Karpas-422 (cell line): ENCODE data around the gene LUZP2. TPM values are rescaled to one million over a fixed set of nuclear protein-coding genes. Genes with fewer than 3 reads are reported as not detected.

Experiments used
- DNase-seq: peaks from one replicate; pipeline ENCODE4 v3.0.0-alpha.2; 2015
- H2AFZ ChIP-seq: fragments of 200-600 bp; sonication (generic); 2 replicates; pipeline ENCODE4 v1.6.1; 2014; ENCODE audit warnings: antibody characterized with exemption, low read length, mixed read lengths
- H3K27ac ChIP-seq: fragments of 200-600 bp; sonication (generic); 2 replicates; pipeline ENCODE4 v1.5.1; 2014; ENCODE audit warnings: mild to moderate bottlenecking, low read length, moderate library complexity
- H3K27me3 ChIP-seq: fragments of 200-600 bp; sonication (generic); 2 replicates; pipeline ENCODE4 v1.6.1; 2014; ENCODE audit warnings: low read length, mixed read lengths
- H3K36me3 ChIP-seq: fragments of 200-600 bp; sonication (generic); 2 replicates; pipeline ENCODE4 v1.6.1; 2014; ENCODE audit warnings: low read length, mixed read lengths; ENCODE audit not compliant: insufficient read depth
- H3K4me1 ChIP-seq: fragments of 200-600 bp; sonication (generic); 2 replicates; pipeline ENCODE4 v1.6.1; 2014; ENCODE audit warnings: mild to moderate bottlenecking, low read length, mixed read lengths
- H3K4me2 ChIP-seq: fragments of 200-600 bp; sonication (generic); 2 replicates; pipeline ENCODE4 v1.6.1; 2014; ENCODE audit warnings: low read length, low read depth, mild to moderate bottlenecking; ENCODE audit not compliant: poor library complexity, severe bottlenecking
- H3K4me3 ChIP-seq: fragments of 200-600 bp; sonication (generic); 2 replicates; pipeline ENCODE4 v1.5.1; 2014; ENCODE audit warnings: mild to moderate bottlenecking, antibody characterized with exemption, low read length, mixed read lengths
- H3K79me2 ChIP-seq: fragments of 200-600 bp; sonication (generic); 2 replicates; pipeline ENCODE4 v1.6.1; 2014; ENCODE audit warnings: mild to moderate bottlenecking, low read length, mixed read lengths
- H3K9ac ChIP-seq: fragments of 200-600 bp; sonication (generic); 2 replicates; pipeline ENCODE4 v1.6.0; 2014; ENCODE audit warnings: low read length
- H3K9me2 ChIP-seq: fragments of 200-600 bp; sonication (generic), shearing (Covaris generic); replicated peaks from 2 replicates; pipeline ENCODE4 v1.6.0; 2014; ENCODE audit warnings: mild to moderate bottlenecking, low read length, moderate library complexity; ENCODE audit not compliant: insufficient read depth
- H3K9me3 ChIP-seq: fragments of 300-700, 200-600 bp; sonication (generic); 2 replicates; pipeline ENCODE4 v1.6.1; 2014; ENCODE audit warnings: low read length, mixed read lengths
- H4K20me1 ChIP-seq: fragments of 200-600 bp; sonication (generic); 2 replicates; pipeline ENCODE4 v1.6.1; 2014; ENCODE audit warnings: mild to moderate bottlenecking, antibody characterized with exemption, low read length, low read depth; ENCODE audit not compliant: insufficient read depth
- total RNA-seq: library from RNA; depleted of rRNA; stranded (reverse); fragments of >200 nt; shearing (Covaris generic); gene quantifications from 2 replicates; pipeline ENCODE4 v1.2.3, GENCODE V29; 2014; ENCODE audit warnings: low replicate concordance

The LUZP2 gene
- total RNA-seq, 1 experiment from 2014 or later: not detected

DNA sequence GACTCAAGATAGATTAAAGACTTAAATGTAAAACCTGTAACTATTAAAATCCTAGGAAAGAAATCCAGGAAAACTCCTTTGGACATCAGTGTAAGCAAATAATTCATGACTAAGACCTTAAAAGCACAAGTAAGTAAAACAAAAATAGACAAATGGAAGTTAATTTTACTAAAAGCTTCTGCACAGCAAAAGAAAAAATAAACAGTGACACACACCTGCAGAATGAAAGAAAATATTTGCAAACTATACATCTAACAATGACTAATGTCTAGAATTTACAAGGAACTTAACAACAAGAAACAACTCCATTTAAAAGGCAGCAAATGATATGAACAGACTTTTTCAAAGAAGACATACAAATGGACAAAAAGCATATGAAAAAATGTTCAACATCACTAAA lies 359.1 kb downstream of the LUZP2 start:
- DNase-seq: no peak
- H2AFZ ChIP-seq: no peak overlapping the region
- no peak overlapping the region for H3K4me2 ChIP-seq
- H3K9me3 ChIP-seq: no peaks in the 10 kb centered on the region
- H3K36me3 ChIP-seq: no peaks in the 10 kb centered on the region
- H3K9me2 ChIP-seq: no peaks in the 10 kb centered on the region
- no peaks in the 10 kb centered on the region for H4K20me1 ChIP-seq
- no peak overlapping the region for H3K27ac ChIP-seq
- H3K4me1 ChIP-seq: no peaks in the 10 kb centered on the region
- H3K79me2 ChIP-seq: no peaks in the 10 kb centered on the region
- H3K4me3 ChIP-seq: no peak overlapping the region
- no peak overlapping the region for H3K9ac ChIP-seq
- H3K27me3 ChIP-seq: no peaks in the 10 kb centered on the region

- H3K27me3 ChIP-seq: no peaks in the 10 kb centered on the region
- H3K4me1 ChIP-seq: no peaks in the 10 kb centered on the region
- no peak overlapping the region for H2AFZ ChIP-seq
- no peak for DNase-seq
- H3K36me3 ChIP-seq: no peaks in the 10 kb centered on the region
- no peak overlapping the region for H3K4me3 ChIP-seq
- no peaks in the 10 kb centered on the region for H3K9me2 ChIP-seq
- no peaks in the 10 kb centered on the region for H3K79me2 ChIP-seq
- H3K9me3 ChIP-seq: peaks cover 8% of the 10 kb centered on the region; the same call in 1 of the 2 replicates
- no peak overlapping the region for H3K27ac ChIP-seq
- no peak overlapping the region for H3K4me2 ChIP-seq
- H4K20me1 ChIP-seq: no peaks in the 10 kb centered on the region
- no peak overlapping the region for H3K9ac ChIP-seq
Observed at GRCh38 chr11:24859801-24860300, 363.0 kb downstream of the LUZP2 start.

DNA sequence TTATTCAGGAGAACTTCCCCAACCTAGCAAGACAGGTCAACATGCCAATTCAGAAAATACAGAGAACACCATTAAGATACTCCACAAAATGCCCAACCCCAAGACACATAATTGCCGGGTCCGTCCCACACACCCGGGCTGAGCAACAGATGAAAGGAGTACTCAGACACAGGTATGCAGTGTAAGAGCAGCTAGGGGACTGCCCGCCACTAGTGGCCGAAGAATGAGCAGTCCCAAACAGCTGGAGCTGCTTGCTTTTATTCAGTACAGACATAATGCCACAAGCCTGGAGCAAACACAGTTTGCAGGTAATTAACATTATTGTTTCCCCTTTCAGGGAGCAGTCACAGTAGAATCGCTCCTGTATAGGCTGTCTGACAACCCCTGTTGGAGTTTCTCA lies 364.6 kb downstream of the LUZP2 start:
- no peak for DNase-seq
- Histone ChIP-seq H3K36me3 (no peaks in the 10 kb centered on the region), H3K4me1 (no peaks in the 10 kb centered on the region), H3K9me3 (peaks cover 8% of the 10 kb centered on the region; the same call in 1 of the 2 replicates), H3K9ac (no peak overlapping the region), H3K27me3 (no peaks in the 10 kb centered on the region), H4K20me1 (no peaks in the 10 kb centered on the region), H3K4me2 (no peak overlapping the region), H3K27ac (no peak overlapping the region), H3K4me3 (no peak overlapping the region), H2AFZ (no peak overlapping the region), H3K9me2 (no peaks in the 10 kb centered on the region), H3K79me2 (no peaks in the 10 kb centered on the region)

GRCh38 chr11:24866743-24867142 lies 369.9 kb downstream of the LUZP2 start:
- Histone ChIP-seq H3K9ac (no peak overlapping the region), H3K27ac (no peak overlapping the region), H2AFZ (no peak overlapping the region), H3K36me3 (no peaks in the 10 kb centered on the region), H3K79me2 (no peaks in the 10 kb centered on the region), H3K9me2 (no peaks in the 10 kb centered on the region), H3K4me3 (no peak overlapping the region), H3K27me3 (no peaks in the 10 kb centered on the region), H3K4me2 (no peak overlapping the region), H4K20me1 (no peaks in the 10 kb centered on the region), H3K4me1 (no peaks in the 10 kb centered on the region), H3K9me3 (peaks cover 8% of the 10 kb centered on the region; the same call in 1 of the 2 replicates)
- no peak for DNase-seq

DNA sequence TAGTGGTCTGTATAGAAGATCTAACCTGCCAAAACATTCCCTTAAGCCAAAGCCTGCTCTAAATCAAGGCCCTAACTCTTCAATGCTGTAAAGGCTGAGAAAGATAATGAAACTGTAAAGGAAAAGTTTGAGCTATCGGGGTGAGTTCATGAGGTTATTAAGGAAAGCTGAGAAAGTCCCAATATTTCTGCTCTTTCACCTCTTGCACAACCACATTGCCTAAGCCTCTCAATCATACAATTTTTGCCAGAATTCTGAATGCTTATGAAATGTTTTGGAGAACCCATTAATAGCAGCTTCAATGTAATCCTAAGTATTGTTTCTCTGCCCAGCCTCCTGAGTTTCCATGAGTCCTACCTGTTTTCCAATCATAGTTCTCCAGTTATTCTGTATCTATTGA lies 373.2 kb downstream of the LUZP2 start:
- no peak overlapping the region for H3K27ac ChIP-seq
- no peak overlapping the region for H2AFZ ChIP-seq
- H3K9me3 ChIP-seq: no peaks in the 10 kb centered on the region; the same call in none of the 2 replicates
- no peak overlapping the region for H3K9ac ChIP-seq
- no peaks in the 10 kb centered on the region for H3K4me1 ChIP-seq
- no peak for DNase-seq
- H4K20me1 ChIP-seq: no peaks in the 10 kb centered on the region
- H3K9me2 ChIP-seq: no peaks in the 10 kb centered on the region
- H3K79me2 ChIP-seq: no peaks in the 10 kb centered on the region
- no peaks in the 10 kb centered on the region for H3K27me3 ChIP-seq
- no peak overlapping the region for H3K4me3 ChIP-seq
- no peaks in the 10 kb centered on the region for H3K36me3 ChIP-seq
- H3K4me2 ChIP-seq: no peak overlapping the region

GRCh38 chr11:24872186-24872585 lies 375.3 kb downstream of the LUZP2 start:
- no peaks in the 10 kb centered on the region; the same call in none of the 2 replicates for H3K9me3 ChIP-seq
- no peak overlapping the region for H2AFZ ChIP-seq
- H4K20me1 ChIP-seq: no peaks in the 10 kb centered on the region
- no peak overlapping the region for H3K9ac ChIP-seq
- H3K4me1 ChIP-seq: no peaks in the 10 kb centered on the region
- no peak for DNase-seq
- H3K4me3 ChIP-seq: no peak overlapping the region
- no peaks in the 10 kb centered on the region for H3K9me2 ChIP-seq
- no peak overlapping the region for H3K4me2 ChIP-seq
- H3K27ac ChIP-seq: no peak overlapping the region
- no peaks in the 10 kb centered on the region for H3K36me3 ChIP-seq
- H3K79me2 ChIP-seq: no peaks in the 10 kb centered on the region
- no peaks in the 10 kb centered on the region for H3K27me3 ChIP-seq

DNA sequence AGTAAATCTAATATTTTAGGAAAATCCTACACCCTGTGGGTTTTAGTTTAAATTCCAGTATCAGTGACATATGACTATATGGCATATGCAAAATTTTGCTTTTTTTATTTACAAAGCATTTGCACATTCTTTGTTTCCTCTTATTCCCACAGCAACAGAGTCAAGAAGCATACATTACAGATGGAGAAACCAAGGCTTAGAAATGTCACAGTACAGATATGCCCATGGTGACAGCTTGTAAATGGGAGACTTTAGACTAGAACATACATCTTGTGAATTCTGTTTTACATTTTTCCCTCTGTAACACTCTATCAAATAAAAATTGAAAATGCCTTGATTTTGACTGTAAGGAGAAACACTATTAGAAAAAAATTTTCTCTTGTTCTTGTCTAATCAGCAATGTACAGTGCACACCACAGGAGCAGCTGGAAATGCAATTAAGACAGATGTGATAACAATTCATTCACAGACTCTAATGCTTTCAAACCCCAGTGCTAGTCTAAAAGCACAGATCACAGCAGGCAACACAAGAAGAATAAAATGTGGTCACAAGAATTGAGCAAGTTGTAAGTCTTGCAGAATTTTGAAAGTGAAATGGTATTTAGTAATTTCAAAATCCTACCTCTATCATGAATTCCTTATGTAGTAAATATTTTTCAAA lies 375.9 kb downstream of the LUZP2 start:
- H2AFZ ChIP-seq: no peak overlapping the region
- H4K20me1 ChIP-seq: no peaks in the 10 kb centered on the region
- no peaks in the 10 kb centered on the region for H3K36me3 ChIP-seq
- no peaks in the 10 kb centered on the region for H3K4me1 ChIP-seq
- no peaks in the 10 kb centered on the region for H3K79me2 ChIP-seq
- no peak for DNase-seq
- no peak overlapping the region for H3K4me2 ChIP-seq
- H3K9me3 ChIP-seq: peaks cover 2% of the 10 kb centered on the region
- H3K9ac ChIP-seq: no peak overlapping the region
- H3K9me2 ChIP-seq: no peaks in the 10 kb centered on the region
- no peak overlapping the region for H3K4me3 ChIP-seq
- H3K27me3 ChIP-seq: no peaks in the 10 kb centered on the region
- no peak overlapping the region for H3K27ac ChIP-seq

DNA sequence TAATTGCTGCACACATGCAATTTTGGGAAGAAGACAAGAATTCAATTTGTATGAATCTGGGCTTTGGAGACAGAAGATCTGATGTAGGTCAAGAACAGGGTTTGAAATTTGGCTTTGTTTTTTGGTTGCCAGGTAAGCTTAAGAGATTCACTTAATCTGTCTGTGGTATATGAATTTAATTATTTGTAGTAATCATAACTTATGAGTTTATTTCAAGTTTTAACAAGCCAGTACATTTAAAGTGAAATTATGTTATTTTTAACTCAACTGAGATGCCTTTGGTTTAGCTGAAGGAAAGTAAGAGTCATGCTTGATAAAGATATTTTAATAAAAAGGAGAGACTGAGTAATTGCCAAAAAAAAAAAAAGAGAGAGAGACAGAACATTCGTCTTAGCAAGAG lies 384.1 kb downstream of the LUZP2 start:
- Histone ChIP-seq H3K27ac (no peak overlapping the region), H3K4me1 (no peaks in the 10 kb centered on the region), H3K9ac (no peak overlapping the region), H3K4me2 (no peak overlapping the region), H3K4me3 (no peak overlapping the region), H3K79me2 (no peaks in the 10 kb centered on the region), H3K27me3 (no peaks in the 10 kb centered on the region), H4K20me1 (no peaks in the 10 kb centered on the region), H3K36me3 (no peaks in the 10 kb centered on the region), H3K9me2 (no peaks in the 10 kb centered on the region), H3K9me3 (peaks cover 3% of the 10 kb centered on the region), H2AFZ (no peak overlapping the region)
- no peak for DNase-seq
